Lung (tissue), 12 donors: Measurements from ENCODE around the gene NLRP9. TPM values are rescaled to one million over a fixed set of nuclear protein-coding genes. Genes with fewer than 3 reads are reported as not detected.

ENCODE experiments used
- ATAC-seq: fragments of 200-7000 bp; cut with Tn5 transposase; one replicate; pipeline ENCODE4 v1.9.1; 2020; ENCODE audit warnings: moderate number of reproducible peaks; ENCODE audit not compliant: insufficient read depth, low FRiP score
- DNase-seq, 3 donors: peaks; one replicate each; pipeline ENCODE4 v3.0.0-alpha.2; 2013 to 2017
- H3K27ac ChIP-seq, 2 donors: one replicate each; pipeline ENCODE4 v1.5.1; 2013; ENCODE audit warnings: mild to moderate bottlenecking in 2 of 2, moderate library complexity in 2 of 2, control low read depth in 1 of 2, inconsistent platforms in 1 of 2, low read depth in 1 of 2, low read length in 1 of 2
- H3K27me3 ChIP-seq, 3 donors: one replicate each; pipeline ENCODE4 v1.5.1; 2013; ENCODE audit warnings: low read length in 2 of 3; ENCODE audit not compliant: control insufficient read depth in 3 of 3, insufficient read depth in 3 of 3
- H3K36me3 ChIP-seq, 4 donors: one replicate each; pipeline ENCODE4 v1.5.1; 2013; ENCODE audit warnings: low read length in 4 of 4, mild to moderate bottlenecking in 1 of 4, moderate library complexity in 1 of 4; ENCODE audit not compliant: control insufficient read depth in 4 of 4, insufficient read depth in 4 of 4
- H3K4me1 ChIP-seq, 5 donors: one replicate each; pipeline ENCODE4 v1.5.1; 2013; ENCODE audit warnings: low read length in 5 of 5, mild to moderate bottlenecking in 2 of 5, moderate library complexity in 1 of 5; ENCODE audit not compliant: control insufficient read depth in 5 of 5, insufficient read depth in 5 of 5
- H3K4me3 ChIP-seq: one replicate; pipeline ENCODE4 v1.5.1; 2013; ENCODE audit warnings: mild to moderate bottlenecking, control low read depth, moderate library complexity
- H3K9ac ChIP-seq, 2 donors: one replicate each; pipeline ENCODE4 v1.5.1; 2013; ENCODE audit warnings: low read length in 2 of 2, control low read depth in 1 of 2; ENCODE audit not compliant: insufficient read depth in 1 of 2
- H3K9me3 ChIP-seq, 4 donors: one replicate each; pipeline ENCODE4 v1.5.1; 2013; ENCODE audit warnings: low read length in 3 of 4, mild to moderate bottlenecking in 1 of 4, moderate library complexity in 1 of 4; ENCODE audit not compliant: control insufficient read depth in 4 of 4, insufficient read depth in 3 of 4
- CTCF ChIP-seq: IDR thresholded peaks from 2 replicates; pipeline ENCODE4 v1.5.1; 2012; ENCODE audit warnings: mild to moderate bottlenecking; ENCODE audit errors: control extremely low read depth, extremely low read depth
- WGBS, 2 donors: extraction: QIAGEN DNeasy Blood & Tissue Kit; methylation state at CpG; one replicate each; pipeline ENCODE4 v1.1.7; 2013; 5-methylcytosine and 5-hydroxymethylcytosine counted together
- polyA plus RNA-seq, 2 donors: library from polyadenylated mRNA; stranded (reverse); fragments of 200-250 nt; gene quantifications; one replicate each; pipeline ENCODE4 v1.2.1, GENCODE V29; 2013
- total RNA-seq, 2 donors: library from RNA; depleted of rRNA in 1 of 2; stranded (reverse); fragments of >200 nt in 1 of 2; gene quantifications; one replicate each; pipeline ENCODE4 v1.2.1, GENCODE V29; 2014 to 2021
- donor health status: control.
- donor health status: control.
- donor health status: Bipolar disorder and iron deficiency.
- donor health status: healthy.
- donor health status: DM: yes; HTN: yes; CAD: no.

NLRP9 gene
- total and polyA plus RNA-seq, 4 donors = not detected

DNA sequence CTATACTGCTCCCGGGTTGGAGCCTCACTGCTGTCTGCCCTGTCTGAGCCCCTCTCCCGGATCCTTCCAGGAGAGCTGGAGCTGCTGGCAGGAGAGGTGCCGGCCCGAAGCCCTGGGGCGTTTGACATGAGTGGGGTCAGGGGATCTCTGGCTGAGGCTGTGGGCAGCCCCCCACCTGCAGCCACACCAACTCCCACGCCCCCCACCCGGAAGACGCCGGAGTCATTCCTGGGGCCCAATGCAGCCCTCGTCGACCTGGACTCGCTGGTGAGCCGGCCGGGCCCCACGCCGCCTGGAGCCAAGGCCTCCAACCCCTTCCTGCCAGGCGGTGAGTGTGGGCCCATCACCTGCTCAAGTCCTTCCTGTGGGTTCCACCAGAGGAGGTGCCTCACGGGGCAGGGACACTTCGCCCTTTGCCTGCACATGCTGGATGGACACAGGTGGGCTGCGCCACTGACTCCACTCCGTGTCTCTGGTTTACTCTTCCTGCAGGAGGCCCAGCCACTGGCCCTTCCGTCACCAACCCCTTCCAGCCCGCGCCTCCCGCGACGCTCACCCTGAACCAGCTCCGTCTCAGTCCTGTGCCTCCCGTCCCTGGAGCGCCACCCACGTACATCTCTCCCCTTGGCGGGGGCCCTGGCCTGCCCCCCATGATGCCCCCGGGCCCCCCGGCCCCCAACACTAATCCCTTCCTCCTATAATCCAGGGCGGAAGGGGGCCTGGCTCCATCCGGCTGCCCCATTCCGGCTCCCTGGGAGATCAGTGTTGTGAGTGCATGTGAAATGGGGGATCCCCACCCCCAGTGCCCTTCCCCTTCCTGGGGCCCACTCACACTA is 43.3 kb downstream of the NLRP9 start:
- H3K4me1 ChIP-seq = no peaks in the 10 kb centered on the region
- H3K9me3 ChIP-seq = no peaks in the 10 kb centered on the region
- H3K9ac ChIP-seq = no peak overlapping the region
- TF ChIP-seq CTCF = no peak
- DNase-seq = no peak
- no peak overlapping the region for H3K27ac ChIP-seq
- H3K36me3 ChIP-seq = peaks cover 8 to 83% (median 14%) of the 10 kb centered on the region in 4 donors
- WGBS, 2 donors = 89 to 95% methylated on average over 37 of the region's 37 CpGs
- no peak overlapping the region for H3K4me3 ChIP-seq
- H3K27me3 ChIP-seq = no peaks in the 10 kb centered on the region
- ATAC-seq = no peak

GRCh38 chr19:55694241-55694655 is 44.0 kb downstream of the NLRP9 start:
- TF ChIP-seq CTCF = no peak
- 92% methylated on average over 15 of the region's 15 CpGs for WGBS, 2 donors
- no peaks in the 10 kb centered on the region for H3K9me3 ChIP-seq
- peaks cover 10 to 88% (median 15%) of the 10 kb centered on the region in 4 donors for H3K36me3 ChIP-seq
- ATAC-seq (no peak), DNase-seq (no peak)
- no peaks in the 10 kb centered on the region for H3K4me1 ChIP-seq
- H3K27ac ChIP-seq = no peak overlapping the region
- no peak overlapping the region for H3K4me3 ChIP-seq
- no peaks in the 10 kb centered on the region for H3K27me3 ChIP-seq
- H3K9ac ChIP-seq = no peak overlapping the region

- TF ChIP-seq CTCF = no peak
- Histone ChIP-seq H3K9ac (no peak overlapping the region), H3K4me1 (no peaks in the 10 kb centered on the region), H3K27ac (no peak overlapping the region), H3K27me3 (no peaks in the 10 kb centered on the region), H3K9me3 (no peaks in the 10 kb centered on the region), H3K4me3 (no peak overlapping the region), H3K36me3 (peaks cover 10 to 91% (median 17%) of the 10 kb centered on the region in 4 donors)
- DNase-seq (no peak), ATAC-seq (no peak)
- WGBS, 2 donors = 97 to 98% methylated on average over 20 of the region's 20 CpGs
Observed at GRCh38 chr19:55693336-55693974, 44.7 kb downstream of the NLRP9 start.
